Peyer's patch (tissue), 4 donors: ENCODE results near the gene COL17A1.

ENCODE experiments used
- CTCF ChIP-seq, 6 experiments: fragments of 450-650 bp in 4 of 6; fragments of 200-600 bp in 2 of 6; sonication (generic) in 1 of 6; IDR thresholded peaks; one replicate each; pipeline ENCODE4 v1.5.1; 2017 to 2019; ENCODE audit warnings: antibody characterized with exemption in 6 of 6, mild to moderate bottlenecking in 3 of 6, moderate library complexity in 1 of 6
- POLR2A ChIP-seq, 2 donors: fragments of 450-650 bp; IDR thresholded peaks; one replicate each; pipeline ENCODE4 v1.5.1; 2017; ENCODE audit warnings: antibody characterized with exemption in 2 of 2, mild to moderate bottlenecking in 2 of 2, moderate library complexity in 2 of 2

- no peak for TF ChIP-seq POLR2A (IDR thresholded peaks at IDR 0.05)
- TF ChIP-seq CTCF (IDR thresholded peaks at IDR 0.05): no peak
These were observed 47.1 kb downstream of the COL17A1 start for GRCh38 chr10:104038537-104038936.
